ENCODE measurements around the gene LRRC4C. TPM values are rescaled to one million over a fixed set of nuclear protein-coding genes. Genes with fewer than 3 reads are reported as not detected.

LRRC4C gene
- total RNA-seq, 1 experiment from 2014 or later: not detected

GRCh38 chr11:40291741-40292140 lies 1167.7 kb downstream of the LRRC4C start:
- Histone ChIP-seq H3K9me2 (replicated peaks; ENCODE audit: low read length) (no peaks in the 10 kb centered on the region), H3K9ac (ENCODE audit: low read length) (no peak overlapping the region), H3K36me3 (ENCODE audit: low read depth, low read length) (no peaks in the 10 kb centered on the region), H2AFZ (ENCODE audit: low read length) (no peak overlapping the region), H4K20me1 (ENCODE audit: low read length) (no peaks in the 10 kb centered on the region), H3K4me1 (ENCODE audit: insufficient read depth, low read length) (no peaks in the 10 kb centered on the region), H3F3A (ENCODE audit: low read length, unreplicated experiment) (no peaks in the 10 kb centered on the region), H3K79me2 (ENCODE audit: low read length) (no peaks in the 10 kb centered on the region), H3K9me3 (ENCODE audit: low read length) (no peaks in the 10 kb centered on the region), H3K4me3 (ENCODE audit: low read length) (no peak overlapping the region), H3K4me2 (ENCODE audit: low read length) (no peak overlapping the region), H3K27me3 (ENCODE audit: low read length) (no peaks in the 10 kb centered on the region), H3K27ac (ENCODE audit: low read length) (no peak overlapping the region)
- TF ChIP-seq EZH2phosphoT487 (IDR thresholded peaks at IDR 0.05; ENCODE audit: borderline replicate concordance, low read length): no peak
- TF ChIP-seq CTCF (conservative IDR thresholded peaks at IDR 0.05; ENCODE audit: low read depth, low read length): no peak
- TF ChIP-seq EZH2 (IDR thresholded peaks at IDR 0.05; ENCODE audit: low read length, unreplicated experiment): no peak
- intact Hi-C loops (cut with micrococcal nuclease): no loop called here
- no peak for ATAC-seq
- DNase-seq: no peak
- no TSS peak for BruUV-seq (replicated peaks)
- ChIA-PET POLR2A (ENCODE audit: unreplicated experiment) (no interaction called here), CTCF (no interaction called here)

- ATAC-seq (no peak), DNase-seq (no peak)
- no peaks in the 10 kb centered on the region for H3K9me3 ChIP-seq (ENCODE audit: low read length)
- no TSS peak for BruUV-seq (replicated peaks)
- TF ChIP-seq CTCF (conservative IDR thresholded peaks at IDR 0.05; ENCODE audit: low read depth, low read length) (no peak), EZH2phosphoT487 (IDR thresholded peaks at IDR 0.05; ENCODE audit: borderline replicate concordance, low read length) (no peak), EZH2 (IDR thresholded peaks at IDR 0.05; ENCODE audit: low read length, unreplicated experiment) (no peak)
- intact Hi-C loops (cut with micrococcal nuclease): no loop called here
- no peaks in the 10 kb centered on the region for H3K4me1 ChIP-seq (ENCODE audit: insufficient read depth, low read length)
- H3K36me3 ChIP-seq (ENCODE audit: low read depth, low read length): no peaks in the 10 kb centered on the region
- ChIA-PET POLR2A (ENCODE audit: unreplicated experiment) (no interaction called here), CTCF (no interaction called here)
- no peak overlapping the region for H2AFZ ChIP-seq (ENCODE audit: low read length)
- H3K9me2 ChIP-seq (replicated peaks; ENCODE audit: low read length): no peaks in the 10 kb centered on the region
- H3F3A ChIP-seq (ENCODE audit: low read length, unreplicated experiment): no peaks in the 10 kb centered on the region
- H3K27me3 ChIP-seq (ENCODE audit: low read length): no peaks in the 10 kb centered on the region
- H3K4me3 ChIP-seq (ENCODE audit: low read length): no peak overlapping the region
- H4K20me1 ChIP-seq (ENCODE audit: low read length): no peaks in the 10 kb centered on the region
- no peak overlapping the region for H3K9ac ChIP-seq (ENCODE audit: low read length)
- no peak overlapping the region for H3K27ac ChIP-seq (ENCODE audit: low read length)
- no peaks in the 10 kb centered on the region for H3K79me2 ChIP-seq (ENCODE audit: low read length)
- no peak overlapping the region for H3K4me2 ChIP-seq (ENCODE audit: low read length)
Observed at GRCh38 chr11:40291329-40291728, 1168.1 kb downstream of the LRRC4C start.

- DNase-seq (peak; percentile 37), ATAC-seq (no peak)
- no peaks in the 10 kb centered on the region for H4K20me1 ChIP-seq (ENCODE audit: low read length)
- H3K27me3 ChIP-seq (ENCODE audit: low read length): no peaks in the 10 kb centered on the region
- intact Hi-C loops (cut with micrococcal nuclease): no loop called here
- no peaks in the 10 kb centered on the region for H3K9me2 ChIP-seq (replicated peaks; ENCODE audit: low read length)
- CTCF ChIA-PET: no interaction called here
- H3K27ac ChIP-seq (ENCODE audit: low read length): no peak overlapping the region
- H2AFZ ChIP-seq (ENCODE audit: low read length): no peak overlapping the region
- POLR2A ChIA-PET (ENCODE audit: unreplicated experiment): no interaction called here
- no peaks in the 10 kb centered on the region for H3K79me2 ChIP-seq (ENCODE audit: low read length)
- H3F3A ChIP-seq (ENCODE audit: low read length, unreplicated experiment): no peaks in the 10 kb centered on the region
- no peak overlapping the region for H3K4me3 ChIP-seq (ENCODE audit: low read length)
- no peaks in the 10 kb centered on the region for H3K4me1 ChIP-seq (ENCODE audit: insufficient read depth, low read length)
- no TSS peak for BruUV-seq (replicated peaks)
- H3K4me2 ChIP-seq (ENCODE audit: low read length): no peak overlapping the region
- H3K9me3 ChIP-seq (ENCODE audit: low read length): no peaks in the 10 kb centered on the region
- TF ChIP-seq CTCF (conservative IDR thresholded peaks at IDR 0.05; ENCODE audit: low read depth, low read length): no peak
- TF ChIP-seq EZH2phosphoT487 (IDR thresholded peaks at IDR 0.05; ENCODE audit: borderline replicate concordance, low read length): no peak
- TF ChIP-seq EZH2 (IDR thresholded peaks at IDR 0.05; ENCODE audit: low read length, unreplicated experiment): no peak
- H3K9ac ChIP-seq (ENCODE audit: low read length): no peak overlapping the region
- no peaks in the 10 kb centered on the region for H3K36me3 ChIP-seq (ENCODE audit: low read depth, low read length)
Observed at GRCh38 chr11:40290171-40290631, 1169.3 kb downstream of the LRRC4C start.
